Neural cell (in vitro differentiated cells): ENCODE results near the gene THRB. TPM values are rescaled to one million over a fixed set of nuclear protein-coding genes. Genes with fewer than 3 reads are reported as not detected.

Experiments
- H2AFZ ChIP-seq: fragments of 200-600, 300-800 bp; sonication (generic), shearing (Covaris generic); 2 replicates; pipeline ENCODE4 v1.6.0; 2014; ENCODE audit warnings: low read depth, mild to moderate bottlenecking, antibody characterized with exemption, low read length, moderate library complexity
- H3F3A ChIP-seq: fragments of 200-600 bp; shearing (Covaris generic); 2 replicates; pipeline ENCODE4 v1.6.1; 2016; ENCODE audit warnings: mild to moderate bottlenecking, moderate library complexity, mixed read lengths, antibody characterized with exemption, low read length; ENCODE audit not compliant: insufficient read depth, poor library complexity, severe bottlenecking
- H3K27ac ChIP-seq: fragments of 200-600, 300-800 bp; sonication (generic), shearing (Covaris generic); 2 replicates; pipeline ENCODE4 v1.5.1; 2014; ENCODE audit warnings: mild to moderate bottlenecking, low read length, moderate library complexity
- H3K27me3 ChIP-seq: fragments of 300-800, 200-600 bp; sonication (generic), shearing (Covaris generic); 2 replicates; pipeline ENCODE4 v1.6.0; 2014; ENCODE audit warnings: mild to moderate bottlenecking, low read depth, low read length, moderate library complexity; ENCODE audit not compliant: insufficient read depth
- H3K36me3 ChIP-seq: fragments of 300-800, 200-600 bp; sonication (generic), shearing (Covaris generic); 2 replicates; pipeline ENCODE4 v1.5.1; 2014; ENCODE audit warnings: mild to moderate bottlenecking, antibody characterized with exemption, low read length, moderate library complexity; ENCODE audit not compliant: insufficient read depth
- H3K4me2 ChIP-seq: fragments of 300-800, 200-600 bp; sonication (generic), shearing (Covaris generic); 2 replicates; pipeline ENCODE4 v1.6.0; 2014; ENCODE audit warnings: mild to moderate bottlenecking, low read length
- H3K4me3 ChIP-seq: fragments of 300-800, 200-600 bp; sonication (generic), shearing (Covaris generic); 2 replicates; pipeline ENCODE4 v1.5.1; 2014; ENCODE audit warnings: mild to moderate bottlenecking, low read length, moderate library complexity
- H3K79me2 ChIP-seq: fragments of 200-600 bp; shearing (Covaris generic); replicated peaks from 2 replicates; pipeline ENCODE4 v1.6.0; 2014; ENCODE audit warnings: mild to moderate bottlenecking, low read length, moderate library complexity; ENCODE audit not compliant: insufficient read depth
- H3K9ac ChIP-seq: fragments of 300-800, 200-600 bp; sonication (generic), shearing (Covaris generic); 2 replicates; pipeline ENCODE4 v1.6.1; 2016; ENCODE audit warnings: mild to moderate bottlenecking, low read length, mixed read lengths
- H3K9me2 ChIP-seq: fragments of 200-600 bp; shearing (Covaris generic); 2 replicates; pipeline ENCODE4 v1.6.1; 2016; ENCODE audit warnings: mild to moderate bottlenecking, low read length, mixed read lengths; ENCODE audit not compliant: insufficient read depth
- H3K9me3 ChIP-seq: fragments of 200-600, 300-800 bp; sonication (generic), shearing (Covaris generic); 2 replicates; pipeline ENCODE4 v1.6.1; 2016; ENCODE audit warnings: mild to moderate bottlenecking, mixed run types, low read length, moderate library complexity, mixed read lengths
- H4K20me1 ChIP-seq: fragments of 200-600 bp; shearing (Covaris generic); 2 replicates; pipeline ENCODE4 v1.6.1; 2016; ENCODE audit warnings: mild to moderate bottlenecking, mixed run types; ENCODE audit not compliant: insufficient read depth
- EP300 ChIP-seq: fragments of 450-650 bp; conservative IDR thresholded peaks from 2 replicates; pipeline ENCODE4 v1.6.1; 2014; ENCODE audit warnings: antibody characterized with exemption, mild to moderate bottlenecking, moderate library complexity; ENCODE audit not compliant: poor library complexity, severe bottlenecking
- EZH2 ChIP-seq: fragments of 200-600, 300-800 bp; shearing (Covaris generic), sonication (generic); IDR thresholded peaks from 2 replicates; pipeline ENCODE4 v1.6.1; 2014; ENCODE audit warnings: antibody characterized with exemption, low read length, borderline replicate concordance, mild to moderate bottlenecking; ENCODE audit not compliant: insufficient read depth, poor library complexity, severe bottlenecking
- MXI1 ChIP-seq: fragments of 450-650 bp; conservative IDR thresholded peaks from 2 replicates; pipeline ENCODE4 v1.6.1; 2014; ENCODE audit warnings: antibody characterized with exemption, mild to moderate bottlenecking; ENCODE audit not compliant: poor library complexity, severe bottlenecking
- POLR2AphosphoS5 ChIP-seq: IDR thresholded peaks from 2 replicates; pipeline ENCODE4 v1.6.1; 2012
- RAD21 ChIP-seq: fragments of 450-650 bp; conservative IDR thresholded peaks from 2 replicates; pipeline ENCODE4 v1.6.1; 2014; ENCODE audit warnings: antibody characterized with exemption, mild to moderate bottlenecking, moderate library complexity
- SMC3 ChIP-seq: fragments of 450-650 bp; conservative IDR thresholded peaks from 2 replicates; pipeline ENCODE4 v1.6.1; 2014; ENCODE audit warnings: antibody characterized with exemption, mild to moderate bottlenecking, moderate library complexity; ENCODE audit not compliant: poor library complexity
- TAF1 ChIP-seq: IDR thresholded peaks from 2 replicates; pipeline ENCODE4 v1.6.1; 2012; ENCODE audit warnings: low read depth
- polyA plus RNA-seq: library from polyadenylated mRNA; depleted of rRNA; stranded (reverse); fragments of >200 nt; gene quantifications from 2 replicates; pipeline ENCODE4 v1.2.3, GENCODE V29; 2014
- TF ChIP-seq, protein P1 (sequence below): fragments of 450-650 bp; IDR thresholded peaks from 2 replicates; pipeline ENCODE4 v1.5.1; 2014; ENCODE audit warnings: antibody characterized with exemption, mild to moderate bottlenecking, moderate library complexity; ENCODE audit not compliant: poor library complexity, severe bottlenecking
- TF ChIP-seq, protein P2 (sequence below): IDR thresholded peaks from 2 replicates; pipeline ENCODE4 v1.6.1; 2012; ENCODE audit warnings: borderline replicate concordance

Gene THRB
- polyA plus RNA-seq, 1 donor from 2014 or later, result 1.7 TPM

DNA sequence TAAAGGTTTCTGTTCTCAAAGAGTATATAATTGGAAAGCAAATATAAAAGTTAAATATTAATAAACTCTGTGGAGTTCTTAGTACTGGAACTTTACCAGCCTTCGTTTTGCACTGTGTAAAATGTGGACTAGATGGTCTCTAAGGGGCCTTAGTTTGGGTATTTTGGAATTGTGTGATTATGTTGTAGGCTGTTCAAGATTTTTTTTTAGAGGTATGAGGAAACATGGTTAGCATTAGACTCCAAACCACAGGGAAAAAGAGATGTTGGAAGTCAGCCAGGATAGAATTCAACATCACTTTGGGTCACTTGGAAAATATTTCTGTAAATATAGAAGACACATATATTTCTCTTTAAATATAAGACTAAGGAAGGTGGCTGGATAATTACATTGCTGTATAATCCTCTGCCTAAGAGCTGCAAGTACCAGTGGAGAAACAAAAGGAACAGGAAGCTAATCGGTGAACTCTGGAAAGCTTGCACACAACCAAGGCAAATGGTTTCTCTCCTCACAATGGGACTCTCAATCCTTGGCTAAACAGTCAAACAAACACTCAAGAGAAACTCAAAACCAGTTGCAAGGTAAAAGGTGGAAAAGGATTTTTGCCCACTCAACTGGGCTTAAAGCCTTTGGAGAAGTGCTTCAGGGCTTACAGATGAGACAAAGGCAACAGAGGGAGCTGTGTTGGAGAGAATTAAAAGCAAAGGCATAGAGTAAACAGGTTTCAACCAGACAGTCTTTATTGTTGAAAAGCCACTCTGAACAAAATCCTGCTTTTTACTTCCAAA, 407.8 kb downstream of the THRB start:
- Histone ChIP-seq H3F3A (no peaks in the 10 kb centered on the region), H3K9me2 (no peaks in the 10 kb centered on the region), H3K36me3 (no peaks in the 10 kb centered on the region), H3K9ac (no peak overlapping the region), H2AFZ (no peak overlapping the region), H3K4me3 (no peak overlapping the region), H3K4me2 (no peak overlapping the region), H4K20me1 (no peaks in the 10 kb centered on the region), H3K27me3 (no peaks in the 10 kb centered on the region), H3K27ac (no peak overlapping the region), H3K9me3 (no peaks in the 10 kb centered on the region), H3K79me2 (no peaks in the 10 kb centered on the region)
- TF ChIP-seq, protein P1, sequence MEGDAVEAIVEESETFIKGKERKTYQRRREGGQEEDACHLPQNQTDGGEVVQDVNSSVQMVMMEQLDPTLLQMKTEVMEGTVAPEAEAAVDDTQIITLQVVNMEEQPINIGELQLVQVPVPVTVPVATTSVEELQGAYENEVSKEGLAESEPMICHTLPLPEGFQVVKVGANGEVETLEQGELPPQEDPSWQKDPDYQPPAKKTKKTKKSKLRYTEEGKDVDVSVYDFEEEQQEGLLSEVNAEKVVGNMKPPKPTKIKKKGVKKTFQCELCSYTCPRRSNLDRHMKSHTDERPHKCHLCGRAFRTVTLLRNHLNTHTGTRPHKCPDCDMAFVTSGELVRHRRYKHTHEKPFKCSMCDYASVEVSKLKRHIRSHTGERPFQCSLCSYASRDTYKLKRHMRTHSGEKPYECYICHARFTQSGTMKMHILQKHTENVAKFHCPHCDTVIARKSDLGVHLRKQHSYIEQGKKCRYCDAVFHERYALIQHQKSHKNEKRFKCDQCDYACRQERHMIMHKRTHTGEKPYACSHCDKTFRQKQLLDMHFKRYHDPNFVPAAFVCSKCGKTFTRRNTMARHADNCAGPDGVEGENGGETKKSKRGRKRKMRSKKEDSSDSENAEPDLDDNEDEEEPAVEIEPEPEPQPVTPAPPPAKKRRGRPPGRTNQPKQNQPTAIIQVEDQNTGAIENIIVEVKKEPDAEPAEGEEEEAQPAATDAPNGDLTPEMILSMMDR, result no peak
- TF ChIP-seq RAD21 (no peak), SMC3 (no peak), TAF1 (no peak), POLR2AphosphoS5 (no peak), EZH2 (no peak), EP300 (no peak), MXI1 (no peak)
- TF ChIP-seq, protein P2, sequence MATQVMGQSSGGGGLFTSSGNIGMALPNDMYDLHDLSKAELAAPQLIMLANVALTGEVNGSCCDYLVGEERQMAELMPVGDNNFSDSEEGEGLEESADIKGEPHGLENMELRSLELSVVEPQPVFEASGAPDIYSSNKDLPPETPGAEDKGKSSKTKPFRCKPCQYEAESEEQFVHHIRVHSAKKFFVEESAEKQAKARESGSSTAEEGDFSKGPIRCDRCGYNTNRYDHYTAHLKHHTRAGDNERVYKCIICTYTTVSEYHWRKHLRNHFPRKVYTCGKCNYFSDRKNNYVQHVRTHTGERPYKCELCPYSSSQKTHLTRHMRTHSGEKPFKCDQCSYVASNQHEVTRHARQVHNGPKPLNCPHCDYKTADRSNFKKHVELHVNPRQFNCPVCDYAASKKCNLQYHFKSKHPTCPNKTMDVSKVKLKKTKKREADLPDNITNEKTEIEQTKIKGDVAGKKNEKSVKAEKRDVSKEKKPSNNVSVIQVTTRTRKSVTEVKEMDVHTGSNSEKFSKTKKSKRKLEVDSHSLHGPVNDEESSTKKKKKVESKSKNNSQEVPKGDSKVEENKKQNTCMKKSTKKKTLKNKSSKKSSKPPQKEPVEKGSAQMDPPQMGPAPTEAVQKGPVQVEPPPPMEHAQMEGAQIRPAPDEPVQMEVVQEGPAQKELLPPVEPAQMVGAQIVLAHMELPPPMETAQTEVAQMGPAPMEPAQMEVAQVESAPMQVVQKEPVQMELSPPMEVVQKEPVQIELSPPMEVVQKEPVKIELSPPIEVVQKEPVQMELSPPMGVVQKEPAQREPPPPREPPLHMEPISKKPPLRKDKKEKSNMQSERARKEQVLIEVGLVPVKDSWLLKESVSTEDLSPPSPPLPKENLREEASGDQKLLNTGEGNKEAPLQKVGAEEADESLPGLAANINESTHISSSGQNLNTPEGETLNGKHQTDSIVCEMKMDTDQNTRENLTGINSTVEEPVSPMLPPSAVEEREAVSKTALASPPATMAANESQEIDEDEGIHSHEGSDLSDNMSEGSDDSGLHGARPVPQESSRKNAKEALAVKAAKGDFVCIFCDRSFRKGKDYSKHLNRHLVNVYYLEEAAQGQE, result no peak

DNA sequence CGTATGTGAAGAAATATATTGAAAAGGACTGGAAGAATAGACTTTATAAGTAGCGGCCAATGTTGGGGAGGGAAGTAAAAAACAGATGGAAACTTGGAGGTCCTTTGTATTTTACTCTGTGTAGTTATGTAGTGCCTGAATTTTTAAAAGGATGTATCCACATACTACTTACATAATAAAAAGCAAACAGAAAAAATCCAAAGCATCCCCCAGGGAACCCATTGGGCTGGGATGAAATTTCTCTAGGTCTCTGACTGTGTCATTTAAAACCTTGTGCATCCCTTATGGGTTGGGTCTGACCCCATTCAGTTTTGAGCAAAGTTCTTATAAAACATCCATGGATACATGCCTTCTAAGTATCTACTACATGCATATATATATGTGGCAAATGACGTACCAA, 408.4 kb downstream of the THRB start:
- Histone ChIP-seq H3K36me3 (no peaks in the 10 kb centered on the region), H3F3A (no peaks in the 10 kb centered on the region), H3K9ac (no peak overlapping the region), H2AFZ (no peak overlapping the region), H3K4me3 (no peak overlapping the region), H3K27ac (no peak overlapping the region), H3K27me3 (no peaks in the 10 kb centered on the region), H3K79me2 (no peaks in the 10 kb centered on the region), H3K9me2 (no peaks in the 10 kb centered on the region), H4K20me1 (no peaks in the 10 kb centered on the region), H3K4me2 (no peak overlapping the region), H3K9me3 (no peaks in the 10 kb centered on the region)
- TF ChIP-seq TAF1, result no peak
- TF ChIP-seq SMC3, result no peak
- no peak for TF ChIP-seq RAD21
- TF ChIP-seq, protein P1, result no peak
- no peak for TF ChIP-seq EZH2
- TF ChIP-seq, protein P2, result no peak
- TF ChIP-seq POLR2AphosphoS5, result no peak
- no peak for TF ChIP-seq EP300
